Testis (tissue), 2 donors: ENCODE data around the gene IQSEC1.

ENCODE experiments used
- POLR2A ChIP-seq: fragments of 450-650 bp; IDR thresholded peaks from one replicate; pipeline ENCODE4 v1.6.1; 2017; ENCODE audit warnings: antibody characterized with exemption, mild to moderate bottlenecking, moderate library complexity
- TF ChIP-seq, protein P1 (sequence below), 3 experiments: fragments of 450-650 bp in 2 of 3; fragments of 200-600 bp in 1 of 3; sonication (generic) in 1 of 3; IDR thresholded peaks; one replicate each; pipeline ENCODE4 v1.5.1; 2016 to 2019; ENCODE audit warnings: antibody characterized with exemption in 3 of 3, mild to moderate bottlenecking in 2 of 3, moderate library complexity in 1 of 3

- TF ChIP-seq, protein P1, sequence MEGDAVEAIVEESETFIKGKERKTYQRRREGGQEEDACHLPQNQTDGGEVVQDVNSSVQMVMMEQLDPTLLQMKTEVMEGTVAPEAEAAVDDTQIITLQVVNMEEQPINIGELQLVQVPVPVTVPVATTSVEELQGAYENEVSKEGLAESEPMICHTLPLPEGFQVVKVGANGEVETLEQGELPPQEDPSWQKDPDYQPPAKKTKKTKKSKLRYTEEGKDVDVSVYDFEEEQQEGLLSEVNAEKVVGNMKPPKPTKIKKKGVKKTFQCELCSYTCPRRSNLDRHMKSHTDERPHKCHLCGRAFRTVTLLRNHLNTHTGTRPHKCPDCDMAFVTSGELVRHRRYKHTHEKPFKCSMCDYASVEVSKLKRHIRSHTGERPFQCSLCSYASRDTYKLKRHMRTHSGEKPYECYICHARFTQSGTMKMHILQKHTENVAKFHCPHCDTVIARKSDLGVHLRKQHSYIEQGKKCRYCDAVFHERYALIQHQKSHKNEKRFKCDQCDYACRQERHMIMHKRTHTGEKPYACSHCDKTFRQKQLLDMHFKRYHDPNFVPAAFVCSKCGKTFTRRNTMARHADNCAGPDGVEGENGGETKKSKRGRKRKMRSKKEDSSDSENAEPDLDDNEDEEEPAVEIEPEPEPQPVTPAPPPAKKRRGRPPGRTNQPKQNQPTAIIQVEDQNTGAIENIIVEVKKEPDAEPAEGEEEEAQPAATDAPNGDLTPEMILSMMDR (IDR thresholded peaks at IDR 0.05), result no peak
- TF ChIP-seq POLR2A, result no peak
These were observed 15.8 kb downstream of the IQSEC1 start for GRCh38 chr3:13057282-13058040.
